Hematopoietic multipotent progenitor cell (in vitro differentiated cells): ENCODE results near the gene SH3TC2. TPM values are rescaled to one million over a fixed set of nuclear protein-coding genes. Genes with fewer than 3 reads are reported as not detected.

Experiments
- DNase-seq, 3 donors: peaks; one replicate each; pipeline ENCODE4 v3.0.0-alpha.2; 2011 to 2015; ENCODE audit warnings: low read depth in 2 of 3, low spot score in 2 of 3
- total RNA-seq: library from RNA; depleted of rRNA; stranded (reverse); fragments of >200 nt; gene quantifications from one replicate; pipeline ENCODE4 v1.2.3, GENCODE V29; 2012

SH3TC2 gene
- total RNA-seq, 1 donor: 2.2 TPM

DNA sequence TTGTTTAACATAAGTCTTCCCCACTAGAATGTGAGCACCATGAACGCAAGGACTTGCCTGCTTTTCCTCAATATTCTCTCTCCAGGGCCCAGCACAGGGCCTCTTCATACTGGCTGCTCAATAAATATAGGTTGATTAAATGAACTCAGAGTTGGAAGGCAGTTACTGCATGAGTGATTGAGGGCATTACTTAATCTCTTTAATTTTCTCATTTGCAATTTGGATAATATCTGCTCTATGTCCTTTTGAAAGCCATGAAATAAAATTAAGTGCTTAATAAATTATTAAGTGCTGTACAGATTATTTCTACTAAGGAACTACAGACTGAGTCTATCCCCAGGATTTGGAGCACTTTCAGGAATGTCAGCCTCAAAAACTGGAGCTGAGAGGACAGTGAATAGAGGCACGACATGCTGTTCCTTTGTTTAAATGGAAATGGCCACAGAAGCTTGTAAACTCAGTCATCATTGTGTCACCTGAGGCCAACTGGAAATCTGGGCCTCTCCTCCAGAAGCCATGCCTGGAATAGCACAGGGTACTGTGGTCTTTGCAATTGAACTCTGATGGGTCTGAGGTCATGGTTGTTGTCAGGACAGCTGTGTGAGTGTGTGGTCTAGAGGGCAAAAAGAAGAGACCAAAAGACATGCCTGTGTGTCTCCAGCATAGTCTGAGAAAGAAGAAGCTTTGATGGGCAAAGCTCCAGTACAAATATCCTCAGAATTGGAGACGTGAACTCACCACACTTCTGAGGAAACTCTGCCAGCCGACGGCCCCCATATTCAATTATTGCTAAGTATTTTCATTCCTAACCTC, 86.1 kb downstream of the SH3TC2 start:
- DNase-seq: no peak

DNA sequence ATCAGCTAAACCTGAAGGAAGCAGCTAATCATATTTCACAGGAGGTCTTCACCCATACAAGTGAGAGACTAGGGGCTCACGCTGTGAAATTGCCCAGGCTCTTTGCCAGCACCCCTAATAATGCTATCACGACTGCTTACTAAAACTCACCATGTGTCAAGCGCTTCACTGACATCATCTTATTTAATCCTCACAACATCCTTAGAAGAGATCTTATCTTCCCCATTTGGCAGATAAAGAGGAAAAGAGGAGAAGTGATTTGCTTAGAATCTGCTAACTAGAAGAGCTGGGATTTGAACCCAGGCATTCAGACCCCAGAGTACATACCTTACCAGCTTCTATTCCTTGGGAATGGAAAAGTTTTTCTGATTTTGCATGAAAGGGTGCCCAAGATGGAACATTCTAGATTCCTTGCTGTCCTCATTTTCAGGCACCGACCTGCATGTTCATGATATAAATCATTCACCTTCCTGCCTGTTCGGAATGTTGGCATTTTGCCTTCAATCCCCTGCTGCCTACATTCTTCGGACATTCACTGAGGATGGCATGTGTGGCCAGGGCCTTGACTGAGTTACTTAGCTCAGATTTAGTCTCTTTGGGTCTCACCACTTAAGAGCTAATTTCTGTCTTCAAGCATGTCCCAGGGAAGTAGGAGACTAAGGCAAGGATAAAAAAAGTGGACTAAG, 88.1 kb downstream of the SH3TC2 start:
- DNase-seq: no peak

DNA sequence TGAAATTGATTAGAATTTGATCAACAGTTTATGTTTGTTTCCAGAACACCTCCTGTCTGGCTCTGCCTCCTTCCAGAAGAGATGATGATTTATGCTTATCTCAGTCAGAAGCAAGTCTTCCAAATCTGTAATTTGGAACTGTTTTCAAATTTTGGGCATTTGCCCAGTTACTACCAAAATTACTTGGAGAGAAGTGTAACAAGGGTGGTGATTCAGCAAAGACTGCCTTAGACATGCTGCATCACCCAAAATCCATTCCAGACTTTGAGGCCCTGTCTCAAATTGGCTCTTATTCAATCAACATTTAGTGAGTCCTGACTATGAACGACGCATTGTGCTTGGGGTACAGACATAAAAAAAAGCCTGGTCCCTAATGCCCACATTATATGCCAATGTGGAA, 89.4 kb downstream of the SH3TC2 start:
- DNase-seq: no peak

DNA sequence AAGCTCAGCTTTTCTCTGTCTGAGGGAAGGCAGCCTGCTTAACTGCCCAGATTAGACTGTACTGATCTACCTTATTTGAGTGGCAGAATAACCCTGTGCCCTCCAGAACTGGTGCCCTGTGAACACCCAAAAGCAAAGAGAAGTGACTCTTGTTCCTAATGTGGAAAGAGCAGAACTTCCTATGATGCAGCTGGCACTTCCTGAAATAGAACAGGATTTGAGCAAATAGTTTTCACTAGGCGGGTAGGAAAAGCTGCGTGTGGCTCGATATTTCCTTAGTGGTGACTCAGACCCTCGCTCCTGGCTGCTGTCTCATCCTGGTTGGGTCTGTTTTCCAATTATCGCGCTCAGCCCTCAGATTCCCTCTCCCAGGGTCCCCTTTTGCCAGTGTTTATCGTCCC, 89.9 kb downstream of the SH3TC2 start:
- DNase-seq: peak in 1 of 3 donors; percentile 14

DNA sequence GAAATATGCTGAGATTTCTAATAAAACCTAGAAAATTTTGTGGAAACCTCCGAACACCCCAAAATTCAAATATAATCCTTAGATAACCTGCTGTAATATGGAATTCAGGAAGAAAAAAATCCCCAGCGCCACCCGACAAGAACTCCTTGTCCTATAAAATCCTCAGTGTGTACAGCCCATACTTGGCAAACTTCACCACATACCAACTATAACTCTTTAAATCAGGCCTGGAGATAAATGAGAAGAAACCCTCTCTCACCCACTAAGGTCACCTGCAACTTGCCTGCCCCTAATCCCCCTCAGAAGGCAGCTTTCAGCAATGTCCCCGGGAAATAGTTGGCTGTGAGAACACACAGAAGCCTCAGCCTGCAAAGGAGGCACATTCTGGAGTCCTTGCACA, 90.5 kb downstream of the SH3TC2 start:
- no peak for DNase-seq

DNA sequence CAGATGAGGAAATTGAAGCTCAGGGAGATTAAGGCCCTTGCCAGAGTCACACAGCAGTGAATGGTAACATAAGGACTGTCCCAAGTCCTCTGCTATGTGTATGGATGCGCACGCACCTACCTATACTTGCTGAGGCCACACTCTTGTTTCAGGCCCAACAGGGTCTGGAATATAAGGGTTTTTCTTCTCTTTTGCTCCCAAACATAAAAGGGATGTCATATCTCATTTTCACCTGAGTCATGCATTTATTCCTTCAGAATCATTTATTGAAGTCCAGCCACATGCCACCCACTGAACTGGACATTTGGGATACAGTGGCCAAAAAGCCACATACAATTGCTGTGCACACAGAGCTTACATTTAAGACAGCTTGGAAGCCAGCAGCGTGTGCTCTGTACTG, 92.0 kb downstream of the SH3TC2 start:
- no peak for DNase-seq

DNA sequence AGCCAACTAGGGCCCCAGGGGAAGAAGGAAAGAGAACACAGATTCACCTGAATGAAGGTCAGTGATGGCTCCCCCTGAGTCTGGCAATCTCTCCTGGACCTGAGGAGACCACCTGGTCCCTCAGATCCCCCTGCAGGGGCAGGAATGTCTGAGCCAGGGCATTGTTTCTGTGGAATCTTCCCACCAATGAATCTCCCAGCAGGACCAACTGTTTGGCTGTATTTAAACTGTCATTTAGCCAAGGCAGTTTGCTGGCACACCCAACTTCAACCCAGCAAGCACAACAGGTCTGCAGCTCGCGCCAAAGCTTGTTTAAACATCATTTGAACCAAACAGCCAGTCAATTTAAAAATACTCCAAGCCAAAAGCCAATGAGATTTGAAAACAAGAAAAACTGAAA, 92.6 kb downstream of the SH3TC2 start:
- no peak for DNase-seq

DNA sequence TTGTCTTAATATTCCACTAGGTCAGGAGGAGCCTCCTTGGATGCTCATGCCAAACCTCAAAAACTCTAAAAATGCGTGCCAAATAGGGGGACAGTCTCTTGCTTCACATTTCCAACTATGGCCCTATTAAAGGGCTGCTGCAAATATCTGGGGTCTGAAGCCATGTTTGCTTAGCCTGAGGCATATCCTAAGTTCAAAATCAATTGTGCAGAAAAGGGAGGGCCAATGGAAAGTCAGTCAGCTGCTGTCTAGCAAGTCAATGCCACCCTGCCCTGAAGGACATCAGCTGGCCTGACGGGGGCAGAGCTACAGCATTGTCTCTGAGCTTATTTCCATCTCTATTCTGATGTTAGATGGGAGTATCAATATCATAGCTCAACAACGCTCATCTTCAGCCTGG, 93.6 kb downstream of the SH3TC2 start:
- DNase-seq: no peak

DNA sequence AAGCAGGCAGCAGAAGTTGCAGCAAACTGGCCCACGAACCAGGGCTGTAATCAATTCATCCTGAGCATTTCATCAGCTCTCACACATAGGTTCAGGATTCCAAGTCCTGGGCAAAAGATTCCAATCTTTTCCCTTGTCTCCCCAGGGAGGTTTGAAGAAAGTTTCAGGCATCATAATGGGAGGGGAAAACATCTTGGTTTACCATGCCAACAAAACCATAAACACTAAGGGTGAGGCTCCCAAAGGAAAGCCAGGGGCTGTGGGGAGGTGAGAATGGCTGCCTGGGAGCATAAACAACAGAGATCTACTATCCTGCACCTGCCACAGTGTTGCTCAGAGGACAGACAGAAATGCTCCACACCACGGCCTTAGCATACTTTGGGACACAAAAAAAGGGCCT, 94.6 kb downstream of the SH3TC2 start:
- no peak for DNase-seq

DNA sequence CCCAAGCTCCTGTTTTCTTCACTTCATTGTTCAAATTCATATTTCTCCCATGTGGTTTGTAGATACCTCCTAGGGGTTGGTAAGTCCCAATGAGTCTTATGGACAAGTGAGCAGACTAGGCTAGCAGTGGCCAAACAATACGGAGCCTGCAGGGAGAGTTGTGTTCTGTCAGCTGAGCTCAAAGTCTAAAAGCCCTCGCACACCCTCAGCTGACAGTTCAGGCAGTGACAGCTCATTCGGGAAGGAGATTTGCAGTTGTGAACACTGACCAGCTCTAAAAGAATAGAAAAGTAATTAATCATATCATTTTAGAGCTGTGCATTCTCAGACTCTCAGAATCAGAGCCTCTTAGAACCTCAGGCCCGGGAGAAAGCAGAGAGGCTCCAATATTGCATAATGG, 95.1 kb downstream of the SH3TC2 start:
- no peak for DNase-seq

DNA sequence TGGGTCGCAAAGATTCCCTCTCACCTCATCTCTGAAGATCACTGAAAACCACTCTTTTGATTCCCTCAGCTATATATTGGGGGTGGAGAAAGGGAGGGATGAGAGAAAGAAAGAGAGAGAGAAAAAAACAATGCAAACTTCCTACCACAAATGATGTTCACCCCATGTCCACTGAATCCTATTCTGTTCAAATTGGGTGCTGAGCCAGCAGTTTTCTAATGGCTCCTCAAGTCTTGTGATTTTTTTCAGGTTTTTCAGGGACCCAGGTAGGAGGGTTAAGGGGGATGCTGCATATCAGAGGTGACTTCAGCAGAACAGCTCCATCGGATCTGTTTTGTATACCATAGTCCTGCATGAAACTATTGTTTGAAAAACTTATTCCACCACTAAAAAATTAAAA, 95.9 kb downstream of the SH3TC2 start:
- no peak for DNase-seq

DNA sequence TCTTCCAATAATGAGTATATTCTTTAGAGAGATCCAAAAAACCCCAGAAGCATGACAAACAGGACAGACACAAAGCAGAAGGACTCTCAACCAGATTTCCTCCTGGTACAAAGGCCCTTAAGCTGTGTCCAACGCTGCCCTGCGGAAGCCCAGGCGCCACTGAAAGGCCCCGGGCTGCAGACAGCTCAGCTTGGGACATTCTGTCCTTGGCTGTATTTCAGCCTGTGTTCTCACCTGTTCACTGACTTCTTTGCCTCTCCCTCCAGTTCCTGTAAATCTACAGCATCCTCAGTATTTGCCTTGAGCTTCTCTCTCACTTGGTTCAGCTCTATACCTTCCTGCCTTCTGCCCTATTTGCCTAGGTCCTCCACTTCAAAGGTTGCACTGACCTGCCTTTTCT, 96.5 kb downstream of the SH3TC2 start:
- DNase-seq: no peak

DNA sequence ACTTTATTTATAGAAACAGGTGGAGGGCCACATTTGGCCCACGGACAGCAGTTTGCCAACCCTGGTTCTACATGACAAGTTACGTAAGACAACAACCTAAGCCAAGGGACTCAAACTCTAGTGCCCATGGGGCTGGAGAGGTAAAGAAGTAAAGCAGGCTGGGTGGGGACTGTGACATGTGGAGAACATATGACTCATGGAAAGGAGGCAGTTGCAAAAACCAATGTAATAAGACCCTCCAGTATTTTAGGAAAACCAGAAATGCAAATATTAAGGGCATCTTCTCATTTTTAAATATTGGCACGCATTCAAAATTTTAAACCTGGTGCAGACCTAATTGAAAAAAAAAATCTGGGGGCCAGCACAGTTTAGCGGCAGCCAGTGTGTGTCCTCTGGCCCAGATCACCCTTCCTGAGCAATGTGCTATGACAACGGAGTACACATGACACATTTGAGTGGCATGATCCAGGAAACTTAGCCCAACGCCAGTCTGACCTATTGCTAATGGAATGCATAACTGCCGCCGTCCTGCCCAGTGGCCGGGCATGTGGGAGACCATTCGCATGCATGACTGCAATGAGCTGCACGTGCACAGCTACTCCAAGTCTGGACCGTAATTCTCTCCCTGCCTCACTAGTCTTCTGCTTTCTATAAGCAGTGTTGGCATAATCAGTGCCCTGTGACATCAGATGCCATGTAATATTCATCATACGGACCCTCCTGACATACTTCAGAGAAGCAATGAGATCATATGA, 97.2 kb downstream of the SH3TC2 start:
- no peak for DNase-seq

DNA sequence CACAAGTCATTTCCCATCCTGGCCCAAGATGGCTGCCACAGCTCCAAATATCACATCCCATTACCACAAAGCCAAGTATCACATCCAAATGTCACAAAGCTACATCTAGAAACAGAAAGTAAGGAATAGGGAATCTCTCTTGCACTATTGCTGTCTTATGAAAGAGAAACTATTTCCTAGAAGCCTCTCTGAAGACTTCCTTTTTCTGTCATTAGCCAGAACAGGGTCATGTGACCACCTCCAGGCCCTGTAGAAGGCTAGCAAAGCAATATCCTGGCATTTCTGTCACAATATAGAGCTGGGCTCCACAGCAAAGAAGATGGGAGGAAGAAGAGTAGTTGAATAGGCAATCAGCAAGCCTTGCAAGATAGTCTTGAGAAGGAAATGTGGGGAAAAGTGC, 99.2 kb downstream of the SH3TC2 start:
- peak in 1 of 3 donors; percentile 35 for DNase-seq

DNA sequence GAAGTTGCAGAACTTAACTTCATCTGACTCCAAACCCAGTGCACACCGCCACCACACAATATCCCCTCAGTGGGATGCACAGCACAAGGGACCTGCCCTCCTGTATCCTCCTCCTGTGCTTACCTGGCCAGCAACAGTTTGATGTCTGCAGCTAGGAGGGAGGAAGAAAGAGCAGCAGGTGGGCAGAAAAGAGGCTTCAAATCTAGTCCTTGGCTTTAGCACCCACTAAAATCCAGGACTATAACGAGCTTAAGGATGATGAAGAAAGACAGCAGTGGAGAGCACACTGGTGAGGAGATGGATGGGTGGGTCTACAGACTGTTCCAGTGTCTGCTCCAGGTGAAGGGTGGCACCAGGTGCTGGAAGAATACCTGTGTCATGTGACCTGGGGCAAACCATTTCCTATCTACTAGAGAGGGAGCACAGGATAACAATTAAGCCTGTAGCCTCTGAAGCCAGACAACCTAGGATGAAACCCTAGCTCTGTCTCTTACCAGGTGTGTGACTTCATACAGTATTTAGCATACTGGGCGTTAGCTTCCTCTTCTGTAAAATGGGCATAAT, 100.0 kb downstream of the SH3TC2 start:
- DNase-seq: no peak

DNA sequence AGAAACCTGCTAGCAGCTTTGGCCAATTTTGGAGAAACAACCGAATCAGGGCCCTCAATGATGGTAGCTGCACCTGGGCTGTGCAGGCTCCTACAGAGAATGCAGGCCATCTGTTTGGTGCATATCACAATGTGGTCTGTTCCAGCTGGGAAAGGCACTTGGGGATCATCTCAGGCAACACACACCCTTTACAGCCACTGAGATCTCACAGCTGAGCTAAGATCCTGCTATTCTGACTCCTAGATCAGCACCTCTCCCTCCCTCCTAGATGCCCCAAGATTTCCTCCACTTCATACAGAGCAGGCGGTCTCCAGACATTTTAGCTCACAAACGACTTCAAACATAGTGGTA, 100.7 kb downstream of the SH3TC2 start:
- no peak for DNase-seq

DNA sequence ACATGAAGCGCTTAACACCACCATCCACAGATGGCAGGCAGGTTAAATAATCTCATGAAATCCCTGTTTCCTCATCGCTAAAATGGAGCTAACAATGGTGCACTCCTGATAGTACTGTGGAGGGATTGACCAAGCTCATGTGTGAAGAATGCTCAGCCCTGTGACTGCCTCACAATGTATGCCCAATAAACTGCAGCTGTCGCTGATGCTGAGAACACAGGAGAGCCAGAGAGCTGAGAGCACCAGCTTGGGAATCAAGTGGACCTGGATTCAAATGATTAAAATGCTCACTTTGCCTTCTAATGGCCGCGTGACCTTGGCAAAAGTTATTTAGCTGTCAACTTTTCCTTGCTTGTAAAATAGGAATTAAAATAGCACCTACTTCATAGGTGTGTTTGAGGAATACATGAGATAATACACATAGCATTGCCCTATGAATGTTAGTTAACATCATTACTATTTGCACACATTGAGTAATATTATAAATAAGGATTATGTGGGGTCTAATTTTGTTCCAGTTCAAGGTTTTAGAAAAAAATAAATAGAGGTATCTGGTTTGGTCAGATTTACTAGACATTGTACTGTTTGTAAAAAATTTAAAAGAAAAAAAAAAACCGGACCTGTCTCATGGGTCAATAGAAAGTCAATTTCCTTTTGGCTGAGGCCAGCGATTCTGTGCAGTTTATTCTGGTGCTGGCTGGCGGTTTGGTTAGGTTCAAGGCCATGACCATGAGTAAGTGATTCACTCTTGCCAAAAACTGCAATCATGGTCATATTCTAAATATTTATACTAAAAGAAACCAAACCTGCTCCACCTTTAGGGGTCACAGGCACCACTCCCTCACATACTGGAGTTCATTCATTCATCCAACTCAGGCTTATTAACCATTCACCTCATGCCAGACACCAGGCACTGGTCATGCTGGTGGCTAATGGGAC, 101.3 kb downstream of the SH3TC2 start:
- no peak for DNase-seq

DNA sequence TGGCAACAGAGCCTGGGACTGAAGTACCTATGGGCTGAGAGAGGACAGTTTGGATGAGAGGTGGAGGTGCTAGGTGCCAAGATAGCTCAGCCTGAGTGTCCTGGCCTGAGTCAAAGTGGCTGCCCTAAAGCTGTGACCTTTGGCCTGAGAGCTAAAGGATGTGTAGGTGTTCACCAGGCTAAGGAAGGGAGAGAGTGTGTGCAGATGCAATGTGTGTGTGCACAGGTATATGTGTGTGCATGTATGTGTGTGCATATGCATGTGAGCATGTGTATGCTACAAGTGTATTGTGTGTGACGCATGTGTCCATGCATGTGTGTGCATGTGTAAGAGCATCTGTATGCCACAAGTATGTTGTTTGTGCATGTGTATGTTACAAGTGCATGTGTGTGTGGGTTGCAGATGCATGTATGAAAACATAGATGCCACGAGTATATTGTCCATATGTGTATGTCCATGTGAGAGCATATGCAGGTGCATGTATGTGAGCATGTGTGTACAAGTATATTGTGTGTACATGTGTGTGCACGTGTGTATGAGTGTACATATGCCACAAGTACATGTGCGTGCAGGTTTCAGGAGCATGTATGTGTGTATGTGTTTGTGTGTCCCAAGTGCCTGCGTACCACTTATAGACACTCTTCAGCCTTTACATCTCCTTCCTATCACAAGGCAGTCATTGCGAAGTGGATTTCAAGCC, 102.6 kb downstream of the SH3TC2 start:
- no peak for DNase-seq

DNA sequence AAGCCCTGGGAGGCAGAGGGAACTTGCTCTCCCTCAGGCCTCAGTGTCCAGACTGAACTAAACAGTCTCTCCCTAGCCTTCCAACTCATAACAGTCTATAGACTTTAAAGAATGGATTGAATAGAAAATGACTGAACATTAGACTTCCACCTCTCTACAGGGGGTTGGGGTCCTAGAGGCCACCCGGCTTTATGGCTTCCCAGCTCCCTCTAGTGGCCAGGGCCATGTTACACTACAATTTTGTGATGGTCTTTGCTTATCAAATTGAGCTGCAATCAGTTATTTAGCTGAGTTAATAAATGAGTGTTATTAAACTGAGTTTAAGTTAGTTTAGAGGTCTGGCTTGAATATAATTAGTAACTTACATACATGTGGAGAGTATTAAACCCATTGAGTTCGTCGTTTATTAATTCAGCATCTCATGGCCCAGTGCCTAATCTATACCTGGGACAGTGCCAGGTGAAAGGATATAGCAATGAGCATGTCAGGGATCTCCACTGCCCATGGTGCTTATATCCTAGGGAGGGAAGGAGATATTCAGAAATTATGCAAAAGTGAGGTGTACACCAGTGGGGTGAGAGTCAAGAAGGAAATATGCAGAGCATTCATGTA, 105.2 kb downstream of the SH3TC2 start:
- peak in 2 of 3 donors; percentile 50 to 73 for DNase-seq
